Measurements from ENCODE around the gene CD8A.
A peak's percentile ranks its signal among the peaks of the same experiment; 100 is the strongest.

The CD8A gene

DNA sequence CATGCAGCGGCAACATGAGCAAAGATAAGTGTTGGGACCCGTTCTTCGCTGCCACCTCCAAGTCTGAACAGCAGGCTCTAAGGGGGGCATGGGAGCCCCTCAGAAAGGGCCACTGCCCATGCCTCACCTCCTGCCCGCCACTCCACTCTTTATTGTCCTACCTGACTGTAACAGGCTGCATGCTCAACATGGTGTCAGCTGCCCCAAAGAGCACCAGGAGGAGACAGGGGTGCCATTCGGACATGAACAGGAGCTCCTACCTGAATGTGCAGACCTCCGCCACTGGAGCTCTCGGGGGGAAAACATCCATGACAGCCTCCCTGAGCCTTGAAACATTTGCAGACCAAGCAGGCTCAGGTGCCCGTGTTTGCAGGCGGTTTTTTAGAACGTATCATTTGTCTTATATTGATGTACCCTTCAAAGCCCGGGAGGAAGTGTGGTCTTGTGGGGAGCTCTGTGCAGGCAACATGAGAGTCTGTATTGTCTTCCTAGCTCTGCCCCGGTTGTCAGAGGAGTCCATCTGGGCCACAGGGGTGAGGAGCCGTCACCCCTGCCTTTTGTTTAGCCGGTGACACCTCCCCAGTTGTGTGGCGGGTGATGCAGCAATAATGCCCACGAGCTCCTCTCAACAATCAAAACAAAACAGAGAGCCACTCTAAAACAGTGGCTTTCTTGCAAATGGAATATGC lies 35.1 kb upstream of the CD8A start:
- Histone ChIP-seq H3K4me3 (ENCODE audit: low read length) (no peak overlapping the region), H3K36me3 (ENCODE audit: insufficient read depth, low read length) (no peaks in the 10 kb centered on the region), H3K9me3 (ENCODE audit: insufficient read depth, low read depth, low read length) (peaks cover 7% of the 10 kb centered on the region), H3K27me3 (ENCODE audit: insufficient read depth, low read length) (no peaks in the 10 kb centered on the region), H3K27ac (ENCODE audit: low read depth, low read length) (no peak overlapping the region), H3K9ac (ENCODE audit: low read depth, low read length) (no peak overlapping the region), H3K4me1 (ENCODE audit: insufficient read depth, low read length) (peaks cover 4% of the 10 kb centered on the region; the same call in 1 of the 2 replicates)
- WGBS = 91% methylated on average over 16 of the region's 16 CpGs

DNA sequence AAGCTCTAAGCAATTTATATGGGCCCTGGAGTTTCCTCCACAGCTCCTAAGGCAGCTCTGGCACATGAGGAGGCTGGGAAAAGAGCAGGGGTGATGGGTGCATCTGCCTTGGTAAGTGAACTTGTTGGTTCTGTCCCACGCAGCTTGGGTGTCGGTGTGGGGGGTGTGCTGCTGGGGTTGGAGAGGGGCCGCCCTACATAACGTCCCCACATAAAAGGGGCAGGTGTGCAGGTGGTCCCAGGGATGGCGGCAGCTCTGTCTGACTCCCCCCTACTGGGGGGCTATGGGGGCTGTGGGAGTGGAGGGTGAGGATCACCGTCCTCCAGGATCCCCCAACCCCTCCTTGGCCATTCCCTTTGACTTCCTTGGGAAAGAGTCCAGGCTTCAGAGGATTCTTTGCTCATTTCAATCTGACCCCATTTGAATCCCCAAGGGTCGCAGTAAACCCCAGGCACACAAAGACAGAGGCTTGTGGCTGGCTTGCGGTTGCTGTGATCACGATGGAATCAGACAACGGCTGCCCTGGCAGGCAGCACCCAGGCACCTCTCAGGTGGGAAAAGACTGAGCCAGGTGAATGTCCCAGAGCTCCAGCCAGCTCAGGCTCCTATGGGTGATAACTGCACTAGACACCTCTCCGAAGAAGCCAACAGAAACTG lies 34.5 kb upstream of the CD8A start:
- peaks cover 4% of the 10 kb centered on the region; the same call in 1 of the 2 replicates for H3K4me1 ChIP-seq (ENCODE audit: insufficient read depth, low read length)
- no peak overlapping the region for H3K9ac ChIP-seq (ENCODE audit: low read depth, low read length)
- no peak overlapping the region for H3K4me3 ChIP-seq (ENCODE audit: low read length)
- no peak overlapping the region for H3K27ac ChIP-seq (ENCODE audit: low read depth, low read length)
- peaks cover 7% of the 10 kb centered on the region for H3K9me3 ChIP-seq (ENCODE audit: insufficient read depth, low read depth, low read length)
- no peaks in the 10 kb centered on the region for H3K27me3 ChIP-seq (ENCODE audit: insufficient read depth, low read length)
- WGBS = 93% methylated on average over 10 of the region's 11 CpGs
- no peaks in the 10 kb centered on the region for H3K36me3 ChIP-seq (ENCODE audit: insufficient read depth, low read length)

DNA sequence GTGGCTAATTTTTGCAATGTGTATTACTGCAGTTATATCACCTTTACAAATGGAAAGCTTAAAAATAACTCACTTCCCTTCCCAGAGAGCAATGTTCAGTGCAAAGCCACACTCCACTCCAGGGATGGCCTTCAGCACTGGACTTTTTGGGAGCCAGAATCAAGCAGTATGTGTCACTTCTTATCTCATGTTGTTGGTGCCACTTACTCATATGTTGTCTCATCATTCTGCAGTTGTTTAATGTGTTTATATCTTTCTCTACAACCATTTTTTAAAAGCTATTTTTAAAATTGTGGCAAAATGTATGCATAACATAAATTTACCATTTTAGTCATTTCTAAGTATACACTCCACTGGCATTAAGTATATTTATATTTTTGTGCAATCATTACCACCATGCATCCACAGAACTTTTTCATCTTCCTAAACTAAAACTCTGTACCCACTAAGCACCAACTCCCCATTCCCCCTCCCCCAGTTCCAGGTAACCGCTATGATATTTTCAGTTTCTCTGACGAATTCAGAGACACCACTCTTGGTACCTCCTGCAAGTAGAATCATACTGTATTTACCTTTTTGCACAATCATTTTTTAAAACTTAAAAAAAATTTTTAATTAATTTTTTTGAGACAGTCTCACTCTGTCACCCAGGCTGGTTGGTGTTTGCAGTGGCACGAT lies 32.1 kb upstream of the CD8A start:
- H3K4me1 ChIP-seq (ENCODE audit: insufficient read depth, low read length) = peaks cover 2% of the 10 kb centered on the region; the same call in 1 of the 2 replicates
- H3K9ac ChIP-seq (ENCODE audit: low read depth, low read length) = no peak overlapping the region
- H3K27me3 ChIP-seq (ENCODE audit: insufficient read depth, low read length) = no peaks in the 10 kb centered on the region
- peaks cover 7% of the 10 kb centered on the region for H3K9me3 ChIP-seq (ENCODE audit: insufficient read depth, low read depth, low read length)
- WGBS = 63% methylated on average over 3 of the region's 3 CpGs
- no peaks in the 10 kb centered on the region for H3K36me3 ChIP-seq (ENCODE audit: insufficient read depth, low read length)
- no peak overlapping the region for H3K27ac ChIP-seq (ENCODE audit: low read depth, low read length)
- no peak overlapping the region for H3K4me3 ChIP-seq (ENCODE audit: low read length)

DNA sequence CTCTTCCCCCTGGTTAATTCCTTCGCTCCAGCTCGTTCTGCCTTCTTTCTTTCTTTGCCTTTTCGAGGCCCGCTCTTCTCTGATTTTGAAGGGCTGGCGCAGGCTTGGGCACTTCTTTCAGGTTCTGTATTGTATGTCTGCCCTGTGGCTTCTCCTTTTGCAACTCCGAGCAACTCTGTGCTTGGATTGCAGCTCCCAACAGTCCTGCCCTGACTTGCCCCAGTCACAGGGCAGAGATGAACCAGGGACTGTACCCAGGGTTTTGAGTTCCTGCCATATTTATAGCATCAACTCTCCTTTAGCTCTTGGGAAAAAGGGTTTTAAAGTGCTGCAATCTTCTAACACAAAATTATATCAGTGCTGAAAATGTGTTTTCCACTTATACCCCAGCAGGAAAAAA lies 31.1 kb upstream of the CD8A start:
- peaks cover 7% of the 10 kb centered on the region for H3K9me3 ChIP-seq (ENCODE audit: insufficient read depth, low read depth, low read length)
- 92% methylated on average over 6 of the region's 6 CpGs for WGBS
- H3K36me3 ChIP-seq (ENCODE audit: insufficient read depth, low read length) = no peaks in the 10 kb centered on the region
- H3K27ac ChIP-seq (ENCODE audit: low read depth, low read length) = no peak overlapping the region
- no peaks in the 10 kb centered on the region for H3K27me3 ChIP-seq (ENCODE audit: insufficient read depth, low read length)
- no peak overlapping the region for H3K4me3 ChIP-seq (ENCODE audit: low read length)
- H3K4me1 ChIP-seq (ENCODE audit: insufficient read depth, low read length) = no peaks in the 10 kb centered on the region
- H3K9ac ChIP-seq (ENCODE audit: low read depth, low read length) = no peak overlapping the region

DNA sequence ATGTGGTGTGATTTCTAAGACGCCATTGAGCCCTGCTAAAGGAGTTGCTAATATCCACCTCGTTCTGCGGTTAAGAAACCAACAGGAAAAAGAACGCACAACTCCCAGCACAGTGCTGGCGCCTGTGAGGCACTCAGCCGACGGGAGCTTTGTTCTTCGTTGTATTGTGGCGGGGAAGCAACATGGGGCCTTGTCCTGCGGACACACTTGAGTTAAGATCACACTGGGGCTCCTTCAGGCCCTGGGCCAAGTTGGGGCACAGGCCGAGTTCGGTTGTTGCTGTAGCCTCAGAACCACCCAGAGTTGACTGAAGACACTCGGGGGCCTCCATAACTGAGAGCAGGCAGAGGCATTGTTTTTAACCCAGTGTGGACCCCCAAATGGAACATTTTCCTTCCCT lies 30.6 kb upstream of the CD8A start:
- peaks cover 7% of the 10 kb centered on the region for H3K9me3 ChIP-seq (ENCODE audit: insufficient read depth, low read depth, low read length)
- H3K27me3 ChIP-seq (ENCODE audit: insufficient read depth, low read length) = no peaks in the 10 kb centered on the region
- no peak overlapping the region for H3K9ac ChIP-seq (ENCODE audit: low read depth, low read length)
- WGBS = 93% methylated on average over 13 of the region's 13 CpGs
- H3K27ac ChIP-seq (ENCODE audit: low read depth, low read length) = no peak overlapping the region
- H3K4me1 ChIP-seq (ENCODE audit: insufficient read depth, low read length) = no peaks in the 10 kb centered on the region
- H3K4me3 ChIP-seq (ENCODE audit: low read length) = no peak overlapping the region
- no peaks in the 10 kb centered on the region for H3K36me3 ChIP-seq (ENCODE audit: insufficient read depth, low read length)

DNA sequence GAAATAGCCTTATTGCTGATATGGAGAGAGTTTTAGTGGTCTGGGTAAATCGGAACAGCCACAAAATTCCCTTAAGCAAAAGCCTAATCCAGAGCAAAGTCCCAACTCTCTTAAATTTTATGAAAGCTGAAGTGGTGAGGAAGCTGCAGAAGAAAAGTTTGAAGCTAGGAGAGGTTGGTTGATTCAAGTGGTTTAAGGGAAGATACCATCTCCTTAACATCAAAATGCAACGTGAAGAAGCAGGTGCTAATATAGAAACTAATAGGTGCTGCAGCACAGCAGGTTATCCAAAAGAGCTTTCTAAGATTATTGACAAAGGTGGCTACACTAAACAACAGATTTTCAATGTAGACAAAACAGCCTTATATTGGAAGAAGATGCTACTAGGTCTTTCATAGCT lies 28.2 kb upstream of the CD8A start:
- Histone ChIP-seq H3K27me3 (ENCODE audit: insufficient read depth, low read length) (no peaks in the 10 kb centered on the region), H3K9ac (ENCODE audit: low read depth, low read length) (no peak overlapping the region), H3K4me1 (ENCODE audit: insufficient read depth, low read length) (no peaks in the 10 kb centered on the region), H3K36me3 (ENCODE audit: insufficient read depth, low read length) (no peaks in the 10 kb centered on the region), H3K27ac (ENCODE audit: low read depth, low read length) (no peak overlapping the region), H3K4me3 (ENCODE audit: low read length) (no peak overlapping the region), H3K9me3 (ENCODE audit: insufficient read depth, low read depth, low read length) (peaks cover 7% of the 10 kb centered on the region)
- WGBS = 100% methylated on average over 1 of the region's 2 CpGs

DNA sequence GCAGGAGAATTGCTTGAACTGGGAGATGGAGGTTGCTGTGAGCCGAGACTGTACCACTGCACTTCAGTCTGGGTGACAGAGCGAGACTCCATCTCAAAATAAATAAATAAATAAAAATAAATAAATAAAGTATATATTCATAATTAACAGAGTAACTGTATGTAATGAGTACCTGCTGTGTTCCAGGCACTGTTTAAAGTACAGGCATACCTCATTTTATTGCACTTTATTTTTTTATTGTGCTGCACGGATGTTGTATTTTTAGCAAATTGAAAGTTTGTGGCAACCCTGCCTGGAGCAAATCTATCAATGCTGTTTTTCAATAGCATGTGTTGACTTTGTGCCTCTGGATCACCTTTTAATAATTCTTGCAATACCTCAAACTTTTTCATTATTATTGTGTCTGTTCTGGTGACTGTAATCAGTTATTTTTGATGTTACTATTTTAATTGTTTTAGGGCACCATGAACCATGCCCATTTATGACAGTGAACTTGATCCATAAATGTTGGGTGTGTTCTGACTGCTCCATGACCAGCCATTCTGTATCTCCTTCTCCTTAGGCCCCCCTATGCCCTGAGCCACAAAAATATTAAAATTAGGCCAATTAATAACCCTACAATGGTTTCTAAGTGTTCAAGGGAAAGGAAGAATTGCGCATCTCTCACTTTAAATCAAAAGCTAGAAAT lies 27.5 kb upstream of the CD8A start:
- no peaks in the 10 kb centered on the region for H3K36me3 ChIP-seq (ENCODE audit: insufficient read depth, low read length)
- 96% methylated on average over 3 of the region's 4 CpGs for WGBS
- H3K9ac ChIP-seq (ENCODE audit: low read depth, low read length) = no peak overlapping the region
- H3K4me1 ChIP-seq (ENCODE audit: insufficient read depth, low read length) = no peaks in the 10 kb centered on the region
- no peak overlapping the region for H3K27ac ChIP-seq (ENCODE audit: low read depth, low read length)
- no peak overlapping the region for H3K4me3 ChIP-seq (ENCODE audit: low read length)
- H3K9me3 ChIP-seq (ENCODE audit: insufficient read depth, low read depth, low read length) = peaks cover 7% of the 10 kb centered on the region
- H3K27me3 ChIP-seq (ENCODE audit: insufficient read depth, low read length) = no peaks in the 10 kb centered on the region

DNA sequence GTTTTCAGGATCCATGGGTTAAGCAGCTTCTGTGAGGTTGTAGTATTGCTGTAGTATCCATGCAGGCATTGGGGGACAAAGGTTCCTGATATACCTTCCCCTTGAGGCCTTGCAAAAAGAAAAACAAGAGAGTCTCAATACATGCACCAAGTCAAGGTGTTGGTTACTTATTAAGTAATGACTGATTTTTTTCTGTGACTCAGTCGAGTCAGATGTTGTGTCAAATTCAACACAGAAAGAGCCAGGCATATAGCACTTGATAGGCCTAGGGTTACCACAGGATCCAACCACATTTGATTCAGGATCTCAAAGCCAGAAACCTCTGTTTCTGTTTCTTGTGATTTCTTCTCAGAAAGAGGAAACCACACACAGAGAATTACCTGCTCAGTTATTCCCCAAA lies 24.9 kb upstream of the CD8A start:
- no peaks in the 10 kb centered on the region for H3K27me3 ChIP-seq (ENCODE audit: insufficient read depth, low read length)
- H3K4me1 ChIP-seq (ENCODE audit: insufficient read depth, low read length) = no peaks in the 10 kb centered on the region
- H3K36me3 ChIP-seq (ENCODE audit: insufficient read depth, low read length) = no peaks in the 10 kb centered on the region
- no peak overlapping the region for H3K9ac ChIP-seq (ENCODE audit: low read depth, low read length)
- no peak overlapping the region for H3K4me3 ChIP-seq (ENCODE audit: low read length)
- no peak overlapping the region for H3K27ac ChIP-seq (ENCODE audit: low read depth, low read length)
- H3K9me3 ChIP-seq (ENCODE audit: insufficient read depth, low read depth, low read length) = no peaks in the 10 kb centered on the region
- WGBS = 89% methylated on average over 1 of the region's 1 CpG

DNA sequence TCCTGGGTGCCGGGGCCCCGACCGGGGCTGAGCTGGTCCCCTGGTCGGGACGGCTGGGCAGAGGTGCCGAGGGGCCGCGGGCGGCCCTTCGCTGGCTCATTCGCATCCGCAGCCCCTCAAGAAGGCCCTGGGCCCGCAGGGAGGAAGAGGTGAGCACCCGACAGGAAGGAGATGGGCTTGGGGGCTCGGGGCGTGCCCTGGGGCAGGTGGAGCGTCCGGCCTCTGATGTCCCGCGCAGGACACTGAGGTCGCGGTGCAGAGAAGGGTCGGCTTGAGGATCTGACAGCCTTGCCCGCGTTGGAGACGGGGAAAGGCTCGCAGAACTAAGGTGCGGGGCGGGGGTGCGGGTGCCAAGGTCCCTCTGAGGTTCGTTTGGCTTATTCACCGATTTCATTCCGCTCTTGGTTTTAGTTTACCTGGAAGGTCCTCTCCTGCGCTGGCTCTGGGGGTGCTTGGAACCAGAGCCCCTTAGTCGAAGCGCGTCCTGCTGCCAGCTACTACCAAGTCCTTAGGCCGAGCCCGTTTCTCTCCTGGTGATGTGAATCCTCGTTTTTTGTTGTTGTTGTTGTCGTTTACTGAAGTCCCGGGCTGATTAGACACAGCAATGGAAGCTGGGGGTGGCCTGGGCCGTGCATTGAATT lies 18.9 kb upstream of the CD8A start:
- Histone ChIP-seq H3K36me3 (ENCODE audit: insufficient read depth, low read length) (no peaks in the 10 kb centered on the region), H3K27ac (ENCODE audit: low read depth, low read length) (no peak overlapping the region), H3K9me3 (ENCODE audit: insufficient read depth, low read depth, low read length) (no peaks in the 10 kb centered on the region), H3K9ac (ENCODE audit: low read depth, low read length) (no peak overlapping the region), H3K4me1 (ENCODE audit: insufficient read depth, low read length) (no peaks in the 10 kb centered on the region), H3K27me3 (ENCODE audit: insufficient read depth, low read length) (peaks cover 43% of the 10 kb centered on the region), H3K4me3 (ENCODE audit: low read length) (no peak overlapping the region)
- WGBS = 93% methylated on average over 43 of the region's 43 CpGs

DNA sequence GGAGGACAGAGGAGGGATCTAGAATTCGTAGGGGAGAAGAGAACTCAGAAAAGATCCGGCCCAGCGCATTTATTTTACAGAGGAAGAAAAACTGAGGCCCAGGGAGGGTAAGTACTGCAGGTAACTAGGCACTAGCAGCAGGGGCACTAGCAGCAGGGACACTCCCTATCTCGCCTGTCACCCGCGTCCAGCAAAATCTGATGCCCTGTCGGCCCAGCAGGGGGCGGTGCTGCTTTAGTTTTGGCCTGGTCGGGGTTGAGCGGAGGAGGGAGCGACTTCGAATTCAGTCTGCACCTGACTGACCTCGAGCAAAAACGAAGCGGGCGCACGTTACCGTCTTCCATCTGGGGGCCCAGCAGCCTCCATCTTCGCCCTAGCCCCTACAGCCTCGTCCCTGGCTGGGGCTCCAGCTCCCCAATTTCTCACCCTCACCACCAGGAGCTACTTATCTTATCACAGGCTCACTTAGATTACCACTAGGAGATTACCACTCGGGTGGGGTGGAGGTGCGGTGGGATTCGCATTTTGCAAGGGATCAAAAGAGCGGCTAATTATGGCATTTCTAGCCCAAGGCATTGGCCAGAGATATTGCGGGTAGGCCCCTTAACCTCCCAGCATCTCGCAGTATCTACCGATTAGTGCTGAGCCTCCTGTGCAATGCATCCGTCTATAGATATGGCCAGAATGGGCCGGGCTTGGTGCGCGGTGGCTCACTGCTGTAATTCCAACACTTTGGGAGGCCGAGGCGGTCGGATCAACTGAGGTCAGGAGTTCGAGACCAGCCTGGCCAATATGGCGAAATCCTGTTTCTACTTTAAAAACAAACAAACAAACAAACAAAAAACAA lies 17.8 kb upstream of the CD8A start:
- WGBS = 38% methylated on average over 36 of the region's 36 CpGs
- Histone ChIP-seq H3K9ac (ENCODE audit: low read depth, low read length) (no peak overlapping the region), H3K4me1 (ENCODE audit: insufficient read depth, low read length) (no peaks in the 10 kb centered on the region), H3K9me3 (ENCODE audit: insufficient read depth, low read depth, low read length) (no peaks in the 10 kb centered on the region), H3K27ac (ENCODE audit: low read depth, low read length) (no peak overlapping the region), H3K4me3 (ENCODE audit: low read length) (peak overlapping the region; percentile 66), H3K36me3 (ENCODE audit: insufficient read depth, low read length) (no peaks in the 10 kb centered on the region), H3K27me3 (ENCODE audit: insufficient read depth, low read length) (peaks cover 43% of the 10 kb centered on the region)
